ENCODE measurements around the gene NUCB2. TPM values are rescaled to one million over a fixed set of nuclear protein-coding genes. Genes with fewer than 3 reads are reported as not detected.

Gene NUCB2
- total and polyA plus RNA-seq, 2 experiments from 2014 or later: 52.4 to 129 TPM

- no peak for DNase-seq (ENCODE audit: low read depth in 1 of 2, low spot score in 1 of 2)
- no peaks in the 10 kb centered on the region for H3K27me3 ChIP-seq
- TF ChIP-seq CTCF (IDR thresholded peaks at IDR 0.05; ENCODE audit: low read depth, low read length): no peak
- H3K9me3 ChIP-seq (ENCODE audit: low read depth): no peaks in the 10 kb centered on the region
- H3K27ac ChIP-seq: no peak overlapping the region
- H3K36me3 ChIP-seq: peaks cover 3% of the 10 kb centered on the region
- H3K4me3 ChIP-seq: no peak overlapping the region
- H3K4me1 ChIP-seq (ENCODE audit: low read depth): peaks cover 5% of the 10 kb centered on the region
Measured at GRCh38 chr11:17280494-17281127, 4.1 kb downstream of the NUCB2 start.

GRCh38 chr11:17286332-17286731 is 9.8 kb downstream of the NUCB2 start:
- H3K4me3 ChIP-seq: no peak overlapping the region
- H3K9me3 ChIP-seq (ENCODE audit: low read depth): no peaks in the 10 kb centered on the region
- DNase-seq (ENCODE audit: low read depth in 1 of 2, low spot score in 1 of 2): no peak
- H3K27me3 ChIP-seq: no peaks in the 10 kb centered on the region
- H3K4me1 ChIP-seq (ENCODE audit: low read depth): no peaks in the 10 kb centered on the region
- TF ChIP-seq CTCF (IDR thresholded peaks at IDR 0.05; ENCODE audit: low read depth, low read length): no peak
- no peak overlapping the region for H3K27ac ChIP-seq
- peaks cover 10% of the 10 kb centered on the region for H3K36me3 ChIP-seq

- H3K4me3 ChIP-seq: no peak overlapping the region
- no peak overlapping the region for H3K27ac ChIP-seq
- H3K27me3 ChIP-seq: no peaks in the 10 kb centered on the region
- H3K36me3 ChIP-seq: peaks cover 10% of the 10 kb centered on the region
- no peak for DNase-seq (ENCODE audit: low read depth in 1 of 2, low spot score in 1 of 2)
- H3K4me1 ChIP-seq (ENCODE audit: low read depth): no peaks in the 10 kb centered on the region
- no peaks in the 10 kb centered on the region for H3K9me3 ChIP-seq (ENCODE audit: low read depth)
- TF ChIP-seq CTCF (IDR thresholded peaks at IDR 0.05; ENCODE audit: low read depth, low read length): no peak
Measured at GRCh38 chr11:17287058-17287457, 10.5 kb downstream of the NUCB2 start.

- Histone ChIP-seq H3K4me1 (ENCODE audit: low read depth) (no peaks in the 10 kb centered on the region), H3K4me3 (no peak overlapping the region), H3K36me3 (peaks cover 6% of the 10 kb centered on the region), H3K9me3 (ENCODE audit: low read depth) (no peaks in the 10 kb centered on the region), H3K27ac (no peak overlapping the region), H3K27me3 (no peaks in the 10 kb centered on the region)
- DNase-seq (ENCODE audit: low read depth in 1 of 2, low spot score in 1 of 2): no peak
- TF ChIP-seq CTCF (IDR thresholded peaks at IDR 0.05; ENCODE audit: low read depth, low read length): no peak
Measured at GRCh38 chr11:17291710-17292109, 15.2 kb downstream of the NUCB2 start.

- Histone ChIP-seq H3K27me3 (no peaks in the 10 kb centered on the region), H3K27ac (no peak overlapping the region), H3K36me3 (peaks cover 5% of the 10 kb centered on the region), H3K4me3 (no peak overlapping the region), H3K9me3 (ENCODE audit: low read depth) (no peaks in the 10 kb centered on the region), H3K4me1 (ENCODE audit: low read depth) (no peaks in the 10 kb centered on the region)
- DNase-seq (ENCODE audit: low read depth in 1 of 2, low spot score in 1 of 2): no peak
- no peak for TF ChIP-seq CTCF (IDR thresholded peaks at IDR 0.05; ENCODE audit: low read depth, low read length)
Measured at GRCh38 chr11:17293311-17293710, 16.8 kb downstream of the NUCB2 start.

All from cardiac muscle cell (in vitro differentiated cells and primary cell).